Thyroid gland (tissue), 4 donors: ENCODE measurements around the gene NEDD4L. TPM values are rescaled to one million over a fixed set of nuclear protein-coding genes. Genes with fewer than 3 reads are reported as not detected.

Experiments used
- DNase-seq, 2 donors: peaks; one replicate each; pipeline ENCODE4 v3.0.0-alpha.2; 2019
- H3K27ac ChIP-seq, 3 donors: fragments of 200-600 bp; sonication (generic); 1 replicate in 2 of 3; 2 replicates in 1 of 3; pipeline ENCODE4 v1.5.1; 2016 to 2019; ENCODE audit warnings: mild to moderate bottlenecking in 1 of 3, moderate library complexity in 1 of 3
- H3K27me3 ChIP-seq: fragments of 200-600 bp; sonication (generic); one replicate; pipeline ENCODE4 v1.5.1; 2019
- H3K36me3 ChIP-seq, 2 donors: fragments of 200-600 bp; sonication (generic); one replicate each; pipeline ENCODE4 v1.5.1; 2016 to 2019
- H3K4me1 ChIP-seq, 2 donors: fragments of 200-600 bp; sonication (generic); one replicate each; pipeline ENCODE4 v1.5.1; 2017 to 2019
- H3K4me3 ChIP-seq, 3 donors: fragments of 200-600 bp; sonication (generic); replicated peaks in 1 of 3; 1 replicate in 2 of 3; 2 replicates in 1 of 3; pipeline ENCODE4 v1.5.1; 2016; ENCODE audit warnings: mild to moderate bottlenecking in 1 of 3
- H3K9me3 ChIP-seq: fragments of 200-600 bp; sonication (generic); one replicate; pipeline ENCODE4 v1.5.1; 2017
- POLR2A ChIP-seq, 2 donors: fragments of 450-650 bp; IDR thresholded peaks; one replicate each; pipeline ENCODE4 v1.6.1; 2017; ENCODE audit warnings: antibody characterized with exemption in 2 of 2, mild to moderate bottlenecking in 2 of 2, moderate library complexity in 1 of 2
- WGBS, 2 donors: methylation state at CpG; one replicate each; pipeline ENCODE4 v1.1.5; 2017; 5-methylcytosine and 5-hydroxymethylcytosine counted together
- intact Hi-C: fragments of 100-400 bp; cut with DNase I; formaldehyde crosslinking; loops from one replicate; pipeline ENCODE4 v1.15.1; 2023
- total RNA-seq, 4 donors: library from RNA; depleted of rRNA; stranded (reverse); fragments of >200 nt; gene quantifications; one replicate each; pipeline ENCODE4 v1.2.3, GENCODE V29; 2016
- TF ChIP-seq, protein P1 (sequence below), 6 experiments: fragments of 200-600 bp in 3 of 6; fragments of 450-650 bp in 3 of 6; sonication (generic) in 3 of 6; IDR thresholded peaks; one replicate each; pipeline ENCODE4 v1.5.1; 2016 to 2019; ENCODE audit warnings: antibody characterized with exemption in 6 of 6, mild to moderate bottlenecking in 2 of 6, inconsistent platforms in 1 of 6, moderate library complexity in 1 of 6

NEDD4L gene
- total RNA-seq, 4 donors from 2014 or later: 61.5 to 105 (median 78.0) TPM

GRCh38 chr18:58409802-58410445 lies 365.9 kb downstream of the NEDD4L start:
- 95% methylated on average over 5 of the region's 5 CpGs for WGBS, 2 donors
- intact Hi-C loops: no loop called here
- Histone ChIP-seq H3K27ac (no peak overlapping the region), H3K4me1 (no peaks in the 10 kb centered on the region), H3K4me3 (no peak overlapping the region), H3K36me3 (no peaks in the 10 kb centered on the region), H3K9me3 (no peaks in the 10 kb centered on the region), H3K27me3 (no peaks in the 10 kb centered on the region)
- no peak for DNase-seq
- TF ChIP-seq POLR2A (IDR thresholded peaks at IDR 0.05): no peak
- TF ChIP-seq, protein P1, sequence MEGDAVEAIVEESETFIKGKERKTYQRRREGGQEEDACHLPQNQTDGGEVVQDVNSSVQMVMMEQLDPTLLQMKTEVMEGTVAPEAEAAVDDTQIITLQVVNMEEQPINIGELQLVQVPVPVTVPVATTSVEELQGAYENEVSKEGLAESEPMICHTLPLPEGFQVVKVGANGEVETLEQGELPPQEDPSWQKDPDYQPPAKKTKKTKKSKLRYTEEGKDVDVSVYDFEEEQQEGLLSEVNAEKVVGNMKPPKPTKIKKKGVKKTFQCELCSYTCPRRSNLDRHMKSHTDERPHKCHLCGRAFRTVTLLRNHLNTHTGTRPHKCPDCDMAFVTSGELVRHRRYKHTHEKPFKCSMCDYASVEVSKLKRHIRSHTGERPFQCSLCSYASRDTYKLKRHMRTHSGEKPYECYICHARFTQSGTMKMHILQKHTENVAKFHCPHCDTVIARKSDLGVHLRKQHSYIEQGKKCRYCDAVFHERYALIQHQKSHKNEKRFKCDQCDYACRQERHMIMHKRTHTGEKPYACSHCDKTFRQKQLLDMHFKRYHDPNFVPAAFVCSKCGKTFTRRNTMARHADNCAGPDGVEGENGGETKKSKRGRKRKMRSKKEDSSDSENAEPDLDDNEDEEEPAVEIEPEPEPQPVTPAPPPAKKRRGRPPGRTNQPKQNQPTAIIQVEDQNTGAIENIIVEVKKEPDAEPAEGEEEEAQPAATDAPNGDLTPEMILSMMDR (IDR thresholded peaks at IDR 0.05): no peak

- intact Hi-C loops: no loop called here
- no peak overlapping the region for H3K27ac ChIP-seq
- H3K27me3 ChIP-seq: no peaks in the 10 kb centered on the region
- H3K4me1 ChIP-seq: no peaks in the 10 kb centered on the region
- DNase-seq: no peak
- TF ChIP-seq, protein P1 (IDR thresholded peaks at IDR 0.05): no peak
- no peak for TF ChIP-seq POLR2A (IDR thresholded peaks at IDR 0.05)
- no peaks in the 10 kb centered on the region for H3K9me3 ChIP-seq
- 89 to 90% methylated on average over 5 to 7 of the region's 7 CpGs for WGBS, 2 donors
- no peak overlapping the region for H3K4me3 ChIP-seq
- H3K36me3 ChIP-seq: no peaks in the 10 kb centered on the region
Measured at GRCh38 chr18:58411323-58411722, 367.3 kb downstream of the NEDD4L start.

- no peak for TF ChIP-seq POLR2A (IDR thresholded peaks at IDR 0.05)
- TF ChIP-seq, protein P1 (IDR thresholded peaks at IDR 0.05): no peak
- DNase-seq: no peak
- Histone ChIP-seq H3K4me3 (no peak overlapping the region), H3K36me3 (no peaks in the 10 kb centered on the region), H3K27ac (no peak overlapping the region), H3K27me3 (no peaks in the 10 kb centered on the region), H3K9me3 (no peaks in the 10 kb centered on the region), H3K4me1 (peaks cover 0 to 10% of the 10 kb centered on the region in 2 donors)
- intact Hi-C loops: no loop called here
- 90% methylated on average over 5 of the region's 5 CpGs for WGBS, 2 donors
Measured at GRCh38 chr18:58412844-58413666, 369.0 kb downstream of the NEDD4L start.

DNA sequence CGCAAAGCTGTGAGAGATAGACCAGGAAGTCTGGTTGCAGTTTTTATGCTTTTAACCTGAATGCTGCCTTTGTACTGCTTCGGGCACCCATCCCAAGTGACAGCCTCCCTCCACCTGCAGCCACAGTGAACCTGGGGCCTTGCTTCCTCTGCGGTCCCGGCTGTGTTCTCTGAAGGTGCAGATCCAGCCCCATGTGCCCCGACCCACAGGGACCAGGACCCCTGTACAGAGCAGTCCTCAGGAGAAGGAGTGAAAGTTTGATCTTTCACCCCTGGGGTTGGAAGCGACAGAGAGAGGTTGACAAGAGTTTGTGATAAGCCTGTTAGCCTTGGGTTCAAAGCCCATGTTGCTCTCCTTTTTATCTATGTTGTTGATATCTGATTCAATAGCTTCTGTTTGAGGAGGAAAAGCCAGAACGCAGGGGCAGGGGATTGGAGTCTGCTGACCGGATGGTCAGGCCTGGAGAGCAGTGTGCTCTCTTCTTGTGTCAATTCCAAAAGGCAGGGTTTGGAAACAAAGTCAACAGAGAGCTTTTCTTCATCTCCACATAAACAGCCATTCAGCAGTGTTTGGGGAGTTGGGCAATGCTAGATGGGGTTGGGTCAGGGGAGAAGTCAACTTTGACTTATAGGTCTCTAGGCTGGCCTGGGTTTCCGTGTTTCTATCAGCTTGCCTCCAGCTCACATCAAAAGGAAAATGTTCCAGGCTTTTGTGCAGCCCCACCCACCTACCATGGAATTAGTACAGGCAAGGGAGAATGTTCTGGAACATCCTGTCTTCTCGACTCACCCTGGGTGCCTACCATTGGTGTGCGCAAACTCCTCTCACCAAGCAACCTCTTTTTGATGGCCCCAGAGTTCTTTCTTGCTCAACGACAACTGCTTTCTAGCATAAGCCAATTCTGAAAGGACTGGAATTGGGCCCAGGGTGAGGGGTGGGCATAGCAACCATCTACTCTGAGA lies 369.9 kb downstream of the NEDD4L start:
- H3K9me3 ChIP-seq: no peaks in the 10 kb centered on the region
- DNase-seq: no peak
- H3K27ac ChIP-seq: no peak overlapping the region
- WGBS, 2 donors: 90 to 92% methylated on average over 12 of the region's 12 CpGs
- H3K27me3 ChIP-seq: no peaks in the 10 kb centered on the region
- TF ChIP-seq, protein P1 (IDR thresholded peaks at IDR 0.05): no peak
- TF ChIP-seq POLR2A (IDR thresholded peaks at IDR 0.05): no peak
- H3K4me1 ChIP-seq: peaks cover 0 to 10% of the 10 kb centered on the region in 2 donors
- intact Hi-C loops: no loop called here
- H3K36me3 ChIP-seq: no peaks in the 10 kb centered on the region
- H3K4me3 ChIP-seq: no peak overlapping the region
